DOHH2 (cell line): ENCODE measurements around the gene STRN4.
A peak's percentile ranks its signal among the peaks of the same experiment; 100 is the strongest.

Experiments used
- H3F3A ChIP-seq: fragments of 200-600 bp; sonication (generic), shearing (Covaris generic); 2 replicates; pipeline ENCODE4 v1.6.0; 2016; ENCODE audit warnings: antibody characterized with exemption, mild to moderate bottlenecking; ENCODE audit not compliant: control insufficient read depth, insufficient read depth
- H3K27ac ChIP-seq: fragments of 200-600 bp; sonication (generic); 2 replicates; pipeline ENCODE4 v1.5.1; 2014; ENCODE audit warnings: low read depth, mild to moderate bottlenecking, low read length, moderate library complexity
- H3K27me3 ChIP-seq: fragments of 200-600 bp; sonication (generic); 2 replicates; pipeline ENCODE4 v1.6.1; 2014; ENCODE audit warnings: mild to moderate bottlenecking, low read length, mixed read lengths; ENCODE audit not compliant: control insufficient read depth
- H3K36me3 ChIP-seq: fragments of 200-600 bp; sonication (generic); 2 replicates; pipeline ENCODE4 v1.6.1; 2014; ENCODE audit warnings: mild to moderate bottlenecking, low read length, moderate library complexity, mixed read lengths; ENCODE audit not compliant: control insufficient read depth
- H3K4me1 ChIP-seq: fragments of 200-600 bp; sonication (generic); 2 replicates; pipeline ENCODE4 v1.6.1; 2014; ENCODE audit warnings: mild to moderate bottlenecking, low read length, mixed read lengths; ENCODE audit not compliant: control insufficient read depth
- H3K4me2 ChIP-seq: fragments of 200-600 bp; sonication (generic); 2 replicates; pipeline ENCODE4 v1.6.0; 2014; ENCODE audit warnings: mild to moderate bottlenecking, low read length, moderate library complexity
- H3K4me3 ChIP-seq: fragments of 200-600 bp; sonication (generic); 2 replicates; pipeline ENCODE4 v1.5.1; 2014; ENCODE audit warnings: mild to moderate bottlenecking, low read length, mixed read lengths
- H3K79me2 ChIP-seq: fragments of 200-600 bp; sonication (generic); 2 replicates; pipeline ENCODE4 v1.6.1; 2014; ENCODE audit warnings: mild to moderate bottlenecking, low read length, mixed read lengths; ENCODE audit not compliant: control insufficient read depth
- H3K9me2 ChIP-seq: fragments of 200-600 bp; sonication (generic); replicated peaks from 2 replicates; pipeline ENCODE4 v1.6.1; 2014; ENCODE audit warnings: mild to moderate bottlenecking, low read length, mixed read lengths; ENCODE audit not compliant: control insufficient read depth
- H3K9me3 ChIP-seq: fragments of 200-600 bp; sonication (generic); 2 replicates; pipeline ENCODE4 v1.6.1; 2014; ENCODE audit warnings: antibody characterized with exemption, low read length, mixed read lengths; ENCODE audit not compliant: control insufficient read depth, insufficient read depth
- H4K20me1 ChIP-seq: fragments of 200-600 bp; sonication (generic); 2 replicates; pipeline ENCODE4 v1.6.0; 2014; ENCODE audit warnings: low read depth, mild to moderate bottlenecking, antibody characterized with exemption, low read length, moderate library complexity; ENCODE audit not compliant: control insufficient read depth, insufficient read depth
- CTCF ChIP-seq: fragments of 200-600 bp; sonication (generic); IDR thresholded peaks from one replicate; pipeline ENCODE4 v1.5.1; 2014; ENCODE audit warnings: antibody characterized with exemption, mild to moderate bottlenecking, low read depth, low read length; ENCODE audit not compliant: poor library complexity, severe bottlenecking
- EZH2phosphoT487 ChIP-seq: fragments of 200-600 bp; sonication (generic); IDR thresholded peaks from 2 replicates; pipeline ENCODE4 v1.6.1; 2017; ENCODE audit warnings: borderline replicate concordance, mild to moderate bottlenecking, antibody characterized with exemption, low read length, moderate library complexity, mixed read lengths

STRN4 gene

GRCh38 chr19:46746281-46747057 is at the start of gene STRN4:
Gene STRN4, minus strand, starts transcription at chr19:46746450. Its CDS starts 20 bp downstream, at chr19:46746430.
- peaks cover 29% of the 10 kb centered on the region for H4K20me1 ChIP-seq
- peaks cover 43% of the 10 kb centered on the region for H3K4me1 ChIP-seq
- no peaks in the 10 kb centered on the region for H3K9me2 ChIP-seq
- peak within 1 kb of the TSS; percentile 92 for H3K4me3 ChIP-seq
- no peaks in the 10 kb centered on the region for H3K9me3 ChIP-seq
- H3K27me3 ChIP-seq = no peaks in the 10 kb centered on the region
- H3K27ac ChIP-seq = peak within 1 kb of the TSS; percentile 45
- TF ChIP-seq EZH2phosphoT487 (no peak), CTCF (no peak)
- peaks cover 55% of the 10 kb centered on the region for H3K79me2 ChIP-seq
- peaks cover 48% of the 10 kb centered on the region for H3K36me3 ChIP-seq
- peak within 1 kb of the TSS; percentile 95 for H3K4me2 ChIP-seq
- peaks cover 5% of the 10 kb centered on the region; the same call in 1 of the 2 replicates for H3F3A ChIP-seq

GRCh38 chr19:46791944-46792343 is 45.7 kb upstream of the STRN4 start:
- Histone ChIP-seq H3K4me2 (no peak overlapping the region), H3K36me3 (peaks cover 13% of the 10 kb centered on the region), H3K27ac (no peak overlapping the region), H3F3A (no peaks in the 10 kb centered on the region), H3K79me2 (peaks cover 14% of the 10 kb centered on the region), H3K9me3 (no peaks in the 10 kb centered on the region; the same call in 1 of the 2 replicates), H4K20me1 (no peaks in the 10 kb centered on the region), H3K4me1 (peaks cover 15% of the 10 kb centered on the region), H3K4me3 (no peak overlapping the region), H3K9me2 (no peaks in the 10 kb centered on the region), H3K27me3 (peaks cover 19% of the 10 kb centered on the region)
- TF ChIP-seq EZH2phosphoT487 (no peak), CTCF (no peak)

GRCh38 chr19:46789371-46789770 is 43.1 kb upstream of the STRN4 start:
- Histone ChIP-seq H3K36me3 (peaks cover 39% of the 10 kb centered on the region), H3K9me3 (no peaks in the 10 kb centered on the region; the same call in 1 of the 2 replicates), H3K4me3 (no peak overlapping the region), H3F3A (0 out of 2 replicates have a peak, but pooled peaks cover 2% of the 10 kb centered on the region), H3K79me2 (peaks cover 40% of the 10 kb centered on the region), H3K4me2 (no peak overlapping the region), H3K9me2 (no peaks in the 10 kb centered on the region), H3K4me1 (peaks cover 31% of the 10 kb centered on the region), H4K20me1 (peaks cover 9% of the 10 kb centered on the region; the same call in 1 of the 2 replicates), H3K27me3 (peaks cover 8% of the 10 kb centered on the region), H3K27ac (no peak overlapping the region)
- TF ChIP-seq CTCF = no peak
- TF ChIP-seq EZH2phosphoT487 = no peak
